SHP77 treated with DMSO at 0.1 percent for 48 hours (cell line): Measurements from ENCODE around the gene STK31.
"Not testable (repeated sequence)": the region's sequence is repeated elsewhere in the genome, so short reads cannot be mapped to it uniquely, and the experiment has no call there.

Experiments
- DNase-seq: peaks from one replicate; lab custom pipeline; 2025; lab: John Stamatoyannopoulos, UW

STK31 gene

GRCh38 chr7:23710000-23710399 is at the start of gene STK31:
Gene STK31 (plus strand): TSS chr7:23710219. CDS start chr7:23710286, 67 bp downstream.
- DNase-seq: no peak

GRCh38 chr7:23661385-23661784 is 48.6 kb upstream of the STK31 start:
- no peak for DNase-seq

- DNase-seq: no peak
Measured at GRCh38 chr7:23662124-23662983, 47.7 kb upstream of the STK31 start.

- DNase-seq: no peak
Measured at GRCh38 chr7:23662984-23663313, 47.1 kb upstream of the STK31 start.

- DNase-seq: no peak
Measured at GRCh38 chr7:23664122-23664521, 45.9 kb upstream of the STK31 start.

- no peak for DNase-seq
Measured at GRCh38 chr7:23672033-23672432, 38.0 kb upstream of the STK31 start.

GRCh38 chr7:23679898-23680413 is 30.1 kb upstream of the STK31 start, which contains the start of gene FAM221A:
Gene FAM221A (plus strand): TSS chr7:23680199. CDS start chr7:23680219, 20 bp downstream.
- peak; percentile 77 for DNase-seq

GRCh38 chr7:23680414-23681405 is 29.3 kb upstream of the STK31 start:
- peak; percentile 72 for DNase-seq

GRCh38 chr7:23684041-23684440 is 26.0 kb upstream of the STK31 start:
- DNase-seq: not testable (repeated sequence)

GRCh38 chr7:23685731-23686130 is 24.3 kb upstream of the STK31 start:
- no peak for DNase-seq

- DNase-seq: no peak
Measured at GRCh38 chr7:23687011-23687410, 23.0 kb upstream of the STK31 start.

- DNase-seq: no peak
Measured at GRCh38 chr7:23689165-23689564, 20.9 kb upstream of the STK31 start.

GRCh38 chr7:23691320-23691719 is 18.7 kb upstream of the STK31 start:
- DNase-seq: no peak

GRCh38 chr7:23693224-23693623 is 16.8 kb upstream of the STK31 start:
- DNase-seq: no peak

- no peak for DNase-seq
Measured at GRCh38 chr7:23696916-23697441, 13.0 kb upstream of the STK31 start.

GRCh38 chr7:23698822-23699221 is 11.2 kb upstream of the STK31 start:
- no peak for DNase-seq

- DNase-seq: no peak
Measured at GRCh38 chr7:23700046-23700445, 10.0 kb upstream of the STK31 start.

- no peak for DNase-seq
Measured at GRCh38 chr7:23709081-23709750, 803 bp upstream of the STK31 start.

GRCh38 chr7:23712368-23713284 is 2.6 kb downstream of the STK31 start:
- no peak for DNase-seq
